GM19023 (cell line): ENCODE measurements around the gene PKDREJ.
"Not testable (repeated sequence)": the region's sequence is repeated elsewhere in the genome, so short reads cannot be mapped to it uniquely, and the experiment has no call there.

ENCODE experiments used
- ATAC-seq: cut with Tn5 transposase; IDR thresholded peaks from one replicate; pipeline ENCODE4 v1.9.1; 2021; ENCODE audit warnings: mild to moderate bottlenecking, moderate library complexity; ENCODE audit not compliant: unreplicated experiment

The PKDREJ gene

GRCh38 chr22:46263216-46263590 lies at the start of gene PKDREJ:
Gene PKDREJ, minus strand, starts transcription at chr22:46263343. Its CDS starts 21 bp downstream, at chr22:46263322.
- no peak for ATAC-seq

GRCh38 chr22:46312848-46313247 lies 49.7 kb upstream of the PKDREJ start:
- ATAC-seq = not testable (repeated sequence)

- no peak for ATAC-seq
Observed at GRCh38 chr22:46312056-46312455, 48.9 kb upstream of the PKDREJ start.

GRCh38 chr22:46309526-46310085 lies 46.5 kb upstream of the PKDREJ start:
- no peak for ATAC-seq

GRCh38 chr22:46308283-46308988 lies 45.3 kb upstream of the PKDREJ start:
- ATAC-seq = no peak

- ATAC-seq = no peak
Observed at GRCh38 chr22:46303347-46303965, 40.3 kb upstream of the PKDREJ start.

- no peak for ATAC-seq
Observed at GRCh38 chr22:46300491-46300890, 37.3 kb upstream of the PKDREJ start.

- ATAC-seq = no peak
Observed at GRCh38 chr22:46299101-46299500, 36.0 kb upstream of the PKDREJ start.

- peak; percentile 22 for ATAC-seq
Observed at GRCh38 chr22:46297151-46297812, 34.1 kb upstream of the PKDREJ start.

- ATAC-seq = peak; percentile 97
Observed at GRCh38 chr22:46296257-46297150, 33.4 kb upstream of the PKDREJ start, which contains the start of gene GTSE1. Gene GTSE1, plus strand, starts transcription at chr22:46296870. Its CDS starts 531 bp downstream, at chr22:46297401.

GRCh38 chr22:46295277-46295971 lies 32.3 kb upstream of the PKDREJ start:
- no peak for ATAC-seq

- no peak for ATAC-seq
Observed at GRCh38 chr22:46294784-46295183, 31.6 kb upstream of the PKDREJ start.

GRCh38 chr22:46293577-46294260 lies 30.6 kb upstream of the PKDREJ start:
- ATAC-seq = no peak

- no peak for ATAC-seq
Observed at GRCh38 chr22:46292732-46293131, 29.6 kb upstream of the PKDREJ start.

- ATAC-seq = no peak
Observed at GRCh38 chr22:46292173-46292572, 29.0 kb upstream of the PKDREJ start.

GRCh38 chr22:46290843-46291785 lies 28.0 kb upstream of the PKDREJ start:
- ATAC-seq = no peak

GRCh38 chr22:46290121-46290842 lies 27.1 kb upstream of the PKDREJ start:
- no peak for ATAC-seq
